HG02759 (cell line): Measurements from ENCODE around the gene PAX1.

ENCODE experiments used
- ATAC-seq: cut with Tn5 transposase; IDR thresholded peaks from one replicate; pipeline ENCODE4 v1.9.1; 2021; ENCODE audit warnings: mild to moderate bottlenecking, moderate library complexity; ENCODE audit not compliant: unreplicated experiment

Gene PAX1

GRCh38 chr20:21725892-21726291 is 20.4 kb downstream of the PAX1 start:
- no peak for ATAC-seq

DNA sequence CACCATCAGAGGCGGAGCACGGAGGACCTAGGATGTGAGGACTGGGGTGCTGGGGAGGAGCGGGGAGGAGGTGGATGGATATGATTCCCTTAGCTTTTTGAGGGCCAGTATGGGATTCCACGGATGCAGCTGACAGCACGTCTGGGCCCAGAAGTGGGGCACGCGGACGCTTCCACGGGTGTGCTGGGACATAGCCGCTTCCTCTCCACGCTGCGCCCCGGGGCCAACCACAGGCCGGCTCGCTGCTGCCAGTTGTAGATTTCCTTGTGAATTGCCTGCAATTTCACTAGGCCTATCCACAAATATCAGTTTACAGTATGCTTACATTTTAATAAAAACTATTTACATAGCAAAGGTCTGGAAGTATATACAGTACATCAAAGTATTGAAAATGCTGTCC is 23.9 kb downstream of the PAX1 start:
- ATAC-seq: no peak

DNA sequence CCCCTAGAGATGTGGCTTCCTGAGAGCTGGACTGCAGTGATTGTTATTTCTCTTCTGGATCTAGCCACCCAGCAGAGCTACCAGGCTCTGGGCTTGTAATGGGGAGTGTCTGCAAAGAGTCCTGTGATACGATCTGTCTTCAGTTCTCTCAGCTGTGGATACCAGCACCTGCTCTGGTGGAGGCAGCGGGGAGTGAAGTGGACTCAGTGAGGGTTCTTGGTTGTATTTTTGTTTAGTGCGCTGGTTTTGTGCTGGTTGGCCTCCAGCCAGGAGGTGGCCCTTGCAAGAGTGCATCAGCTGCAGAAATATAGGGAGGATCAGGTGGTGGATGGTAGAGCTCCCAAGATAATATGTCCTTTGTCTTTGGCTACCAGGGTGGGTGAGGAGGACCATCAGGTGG is 33.7 kb downstream of the PAX1 start:
- no peak for ATAC-seq

GRCh38 chr20:21739682-21740081 is 34.2 kb downstream of the PAX1 start:
- no peak for ATAC-seq

DNA sequence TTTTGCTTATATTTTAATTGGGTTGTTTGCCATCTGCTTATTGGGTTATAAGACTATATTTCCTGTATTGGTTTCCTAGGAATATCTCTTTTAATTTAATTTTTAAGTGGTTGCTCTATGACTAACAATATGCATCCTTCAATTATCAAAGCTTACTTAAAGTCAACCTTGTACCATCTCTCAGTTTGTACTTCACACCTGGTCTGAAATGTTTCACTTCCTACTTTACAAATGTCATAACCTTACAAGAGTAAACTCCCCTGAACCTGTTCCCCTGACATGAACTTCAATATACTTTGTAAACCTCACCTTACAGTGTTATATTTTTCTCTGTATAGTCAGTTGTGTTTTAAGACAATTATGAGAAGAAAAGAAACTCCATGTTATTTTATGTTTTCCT is 35.8 kb downstream of the PAX1 start:
- no peak for ATAC-seq

- ATAC-seq: no peak
These were observed 57.2 kb downstream of the PAX1 start for GRCh38 chr20:21762646-21763045.

GRCh38 chr20:21767200-21767738 is 61.8 kb downstream of the PAX1 start:
- ATAC-seq: no peak

DNA sequence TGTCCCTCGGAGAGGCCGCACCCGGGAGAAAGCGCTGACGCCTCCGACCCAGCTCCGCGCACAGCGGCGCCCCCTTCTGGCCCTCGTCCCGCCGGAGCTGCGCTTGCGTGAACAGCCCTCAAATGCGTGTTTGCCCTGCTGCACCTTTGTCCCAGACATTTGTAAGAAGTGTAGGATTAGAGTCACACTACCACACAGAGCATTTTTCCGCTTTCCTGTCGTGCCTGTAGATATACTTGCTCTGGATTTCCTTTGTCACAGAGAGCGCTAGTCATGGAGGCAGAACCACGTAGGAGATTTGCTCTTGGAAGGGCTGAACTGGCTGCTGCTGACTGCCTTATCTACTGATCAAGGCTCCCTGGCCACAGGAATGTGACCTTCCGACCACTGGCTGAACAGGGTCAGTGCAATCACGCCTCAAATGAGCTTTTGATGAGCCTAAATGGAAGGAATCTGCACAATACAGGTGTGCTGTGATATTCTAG is 62.3 kb downstream of the PAX1 start:
- ATAC-seq: no peak
